NT2/D1 (cell line): ENCODE measurements around the gene ZPR1.

Source experiments
- SUZ12 ChIP-seq: IDR thresholded peaks from 2 replicates; pipeline ENCODE4 v1.6.1; 2011; ENCODE audit not compliant: insufficient read length, insufficient read depth; ENCODE audit errors: extremely low read depth
- YY1 ChIP-seq: IDR thresholded peaks from 2 replicates; pipeline ENCODE4 v1.6.1; 2011; ENCODE audit not compliant: insufficient read length, insufficient read depth

- TF ChIP-seq SUZ12 (no peak), YY1 (no peak)
Observed at GRCh38 chr11:116798368-116798767, 10.5 kb upstream of the ZPR1 start.
